ENCODE results near the gene PCNP. TPM values are rescaled to one million over a fixed set of nuclear protein-coding genes. Genes with fewer than 3 reads are reported as not detected.

The PCNP gene
- total and polyA plus RNA-seq, 2 donors (not counting 3 experiments of a cell fraction or from before 2014, with no cell fraction given), result 22.7 to 137 TPM

- H3K4me3 ChIP-seq (replicated peaks in 1 of 3; ENCODE audit: insufficient read depth in 1 of 3, low read depth in 1 of 3, low read length in 3 of 3), result no peak overlapping the region
- CTCF ChIA-PET, result interaction anchor here (0.8 kb wide), 1 partner anchor 8 kb away, joined by 3 read pairs; no protein-coding TSS in a partner anchor
- dilution Hi-C loops (cut with MboI; ENCODE audit: extremely low pct_ligation_motif_present, low sequenced_read_pairs), result no loop called here
- H4K20me1 ChIP-seq (replicated peaks; ENCODE audit: control insufficient read depth, extremely low read depth, insufficient read depth, low read length), result no peaks in the 10 kb centered on the region
- H3K9me3 ChIP-seq (replicated peaks; ENCODE audit: control insufficient read depth, insufficient read depth, low read length), result no peaks in the 10 kb centered on the region
- H3K4me1 ChIP-seq (ENCODE audit: control insufficient read depth, extremely low read depth, insufficient read depth, low read length), result no peaks in the 10 kb centered on the region
- DNase-seq (ENCODE audit: low read depth, low spot score) (no peak), FAIRE-seq (no peak)
- no peak overlapping the region for H3K9ac ChIP-seq (replicated peaks; ENCODE audit: extremely low read depth, insufficient read depth, low read length)
- no peak overlapping the region for H3K4me2 ChIP-seq (ENCODE audit: insufficient read depth, low read length)
- POLR2A ChIA-PET, result no interaction called here
- intact Hi-C loops (cut with micrococcal nuclease), result no loop called here
- no peak overlapping the region for H2AFZ ChIP-seq (ENCODE audit: low read depth, low read length)
- BruUV-seq (replicated peaks), result no TSS peak
- H3K27me3 ChIP-seq (ENCODE audit: control insufficient read depth in 2 of 2, insufficient read depth in 2 of 2, low read length in 2 of 2), result no peaks in the 10 kb centered on the region
- H3K9me1 ChIP-seq (replicated peaks; ENCODE audit: control insufficient read depth, extremely low read depth, insufficient read depth, low read length), result no peaks in the 10 kb centered on the region
- H3K27ac ChIP-seq (ENCODE audit: insufficient read depth, low read depth, low read length), result no peak overlapping the region
- H3K79me2 ChIP-seq (ENCODE audit: control insufficient read depth, insufficient read depth, low read length), result no peaks in the 10 kb centered on the region
- H3K36me3 ChIP-seq (ENCODE audit: control insufficient read depth in 2 of 2, extremely low read depth in 1 of 2, insufficient read depth in 2 of 2, low read length in 2 of 2), result no peaks in the 10 kb centered on the region
- no peak for TF ChIP-seq FOS (IDR thresholded peaks at IDR 0.05; ENCODE audit: borderline replicate concordance, insufficient read depth, low read length)
- TF ChIP-seq JUN (IDR thresholded peaks at IDR 0.05; ENCODE audit: borderline replicate concordance, insufficient read depth, insufficient read length, low read depth), result no peak
- TF ChIP-seq MYC (IDR thresholded peaks at IDR 0.05; ENCODE audit: low read depth, low read length), result no peak
- TF ChIP-seq GATA2 (IDR thresholded peaks at IDR 0.05; ENCODE audit: insufficient read depth, insufficient read length, low read depth, low read length), result no peak
- TF ChIP-seq MAX (IDR thresholded peaks at IDR 0.05; ENCODE audit: insufficient read depth, insufficient read length), result no peak
- TF ChIP-seq POLR2AphosphoS5 (IDR thresholded peaks at IDR 0.05; ENCODE audit: insufficient read depth, low read depth, low read length), result no peak
- TF ChIP-seq POLR2A (IDR thresholded peaks at IDR 0.05; ENCODE audit: low read depth, low read length), result no peak
- no peak for TF ChIP-seq CTCF (IDR thresholded peaks at IDR 0.05; ENCODE audit: extremely low read depth in 1 of 2, insufficient read depth in 1 of 2, low read depth in 1 of 2, low read length in 2 of 2)
- no peak for TF ChIP-seq EZH2 (IDR thresholded peaks at IDR 0.05; ENCODE audit: borderline replicate concordance, low read depth, low read length, severe bottlenecking)
Measured at GRCh38 chr3:101623656-101624055, 49.7 kb downstream of the PCNP start.
